Activated naive CD4-positive, alpha-beta T cell treated with anti-CD3 and anti-CD28 coated beads, Interleukin-2, amount 50 U/mL, for 72 hours (primary cell): ENCODE measurements around the gene MAGEA9B. TPM values are rescaled to one million over a fixed set of nuclear protein-coding genes. Genes with fewer than 3 reads are reported as not detected.
A peak's percentile ranks its signal among the peaks of the same experiment; 100 is the strongest.
"Not testable (repeated sequence)": the region's sequence is repeated elsewhere in the genome, so short reads cannot be mapped to it uniquely, and the experiment has no call there.

Source experiments
- ATAC-seq, 2 donors: fragments of 150-1000 bp; cut with Tn5 transposase; 2 replicates each; pipeline ENCODE4 v1.10.0; 2021; ENCODE audit warnings: mild to moderate bottlenecking in 2 of 2, moderate library complexity in 2 of 2
- DNase-seq, 2 donors: peaks; one replicate each; pipeline ENCODE4 v3.0.0; 2021 to 2022; ENCODE audit warnings: low spot score in 2 of 2
- H3K27ac Mint-ChIP-seq, 2 donors: one replicate each; pipeline ENCODE4 v1.8.0; 2022; ENCODE audit warnings: mild to moderate bottlenecking in 2 of 2, mixed read lengths in 2 of 2
- H3K36me3 Mint-ChIP-seq, 2 donors: one replicate each; pipeline ENCODE4 v1.8.0; 2022; ENCODE audit warnings: mixed read lengths in 2 of 2
- H3K9me3 Mint-ChIP-seq, 2 donors: one replicate each; pipeline ENCODE4 v1.8.0; 2022; ENCODE audit warnings: mixed read lengths in 2 of 2
- total RNA-seq, 2 donors: library from RNA; stranded (reverse); gene quantifications; one replicate each; pipeline ENCODE4 v1.2.3, GENCODE V29; 2022

MAGEA9B gene
- total RNA-seq, 2 donors from 2014 or later = not detected

DNA sequence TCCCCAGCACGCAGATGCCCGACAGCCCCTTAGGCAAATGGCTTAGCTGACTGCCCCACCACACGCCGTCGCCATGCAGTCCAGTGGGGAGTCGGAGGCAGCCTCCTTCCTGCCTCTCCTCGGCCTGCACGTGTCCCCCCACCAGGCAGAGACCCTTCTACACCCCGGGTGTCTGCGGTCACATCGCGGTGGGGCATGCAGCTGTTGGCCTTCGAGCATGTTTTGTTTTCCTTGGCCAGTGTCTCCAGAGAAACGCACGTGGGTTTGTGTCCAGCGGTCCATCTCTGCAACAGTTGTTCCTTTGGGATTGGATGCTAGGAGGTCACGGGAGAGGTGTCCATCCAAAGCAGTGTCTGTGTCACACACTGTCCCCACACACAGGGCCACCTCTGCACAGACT lies 8.0 kb upstream of the MAGEA9B start, which contains the start of gene HSFX2:
Gene HSFX2 (minus strand): TSS at position 101 of the 400 bp plus-strand sequence. CDS start 614 bp downstream, outside the sequence.
- not testable (repeated sequence) for DNase-seq, H3K36me3 Mint-ChIP-seq, ATAC-seq, H3K27ac Mint-ChIP-seq, H3K9me3 Mint-ChIP-seq

DNA sequence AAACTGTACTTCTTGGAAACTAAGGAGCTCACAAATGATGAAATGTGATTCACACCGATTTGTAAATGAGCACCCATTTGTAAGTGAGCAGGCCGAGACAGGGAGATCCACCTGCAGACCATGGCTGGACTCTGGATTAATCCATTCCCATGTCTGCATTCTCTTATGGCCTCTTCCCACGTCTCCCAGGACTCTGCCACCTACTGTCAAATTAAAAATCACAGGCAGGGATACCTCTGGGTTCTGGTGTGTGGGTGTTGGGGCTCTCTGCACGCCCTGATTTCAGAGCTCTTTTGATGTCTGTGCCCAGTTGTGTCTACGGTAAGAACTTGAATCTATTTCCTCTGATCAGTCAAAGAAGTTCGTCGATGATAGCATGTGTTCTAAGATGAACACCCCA lies 3.7 kb upstream of the MAGEA9B start:
- not testable (repeated sequence) for ATAC-seq, DNase-seq, H3K27ac Mint-ChIP-seq, H3K36me3 Mint-ChIP-seq, H3K9me3 Mint-ChIP-seq

GRCh38 chrX:149585631-149586030 lies 1.6 kb downstream of the MAGEA9B start:
- not testable (repeated sequence) for ATAC-seq, H3K27ac Mint-ChIP-seq

DNA sequence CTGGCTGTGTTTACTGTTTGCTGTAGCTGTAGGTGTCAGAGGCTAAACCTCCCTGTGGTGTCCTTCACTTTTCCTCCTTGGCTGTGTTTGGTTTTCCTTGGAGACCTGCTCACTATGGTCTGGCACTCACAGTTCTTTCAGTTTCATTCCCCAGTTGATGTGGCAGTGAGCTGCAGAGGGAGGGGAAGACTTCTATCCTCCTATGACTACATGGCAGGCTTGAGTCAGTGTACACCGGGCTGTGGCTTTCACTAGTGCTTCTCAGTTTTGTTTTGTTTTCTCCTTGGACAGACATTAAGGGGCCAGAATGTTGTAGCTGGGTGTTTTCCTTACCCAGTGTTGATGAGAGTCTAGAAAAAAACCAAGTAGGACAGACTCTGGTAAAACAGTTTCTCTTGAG lies 13.8 kb downstream of the MAGEA9B start:
- not testable (repeated sequence) for DNase-seq, H3K9me3 Mint-ChIP-seq, H3K27ac Mint-ChIP-seq, H3K36me3 Mint-ChIP-seq
- ATAC-seq = peak; percentile 96 to 98

More at GRCh38 chrX:149585631-149586030, 1.6 kb downstream of the MAGEA9B start:
- H3K9me3 Mint-ChIP-seq, DNase-seq, H3K36me3 Mint-ChIP-seq: not testable (repeated sequence)

- Mint-ChIP-seq H3K9me3 (no peaks in the 10 kb centered on the region), H3K36me3 (no peaks in the 10 kb centered on the region), H3K27ac (peak overlapping the region in 1 of 2 donors; percentile 82)
- DNase-seq (no peak), ATAC-seq (peak in 1 of 2 donors; percentile 20)
Measured at GRCh38 chrX:149572743-149573142, 14.5 kb downstream of the MAGEA9B start.

GRCh38 chrX:149571770-149572169 lies 15.5 kb downstream of the MAGEA9B start:
- Mint-ChIP-seq H3K36me3 (no peaks in the 10 kb centered on the region), H3K27ac (no peak overlapping the region), H3K9me3 (no peaks in the 10 kb centered on the region)
- ATAC-seq (no peak), DNase-seq (no peak)

DNA sequence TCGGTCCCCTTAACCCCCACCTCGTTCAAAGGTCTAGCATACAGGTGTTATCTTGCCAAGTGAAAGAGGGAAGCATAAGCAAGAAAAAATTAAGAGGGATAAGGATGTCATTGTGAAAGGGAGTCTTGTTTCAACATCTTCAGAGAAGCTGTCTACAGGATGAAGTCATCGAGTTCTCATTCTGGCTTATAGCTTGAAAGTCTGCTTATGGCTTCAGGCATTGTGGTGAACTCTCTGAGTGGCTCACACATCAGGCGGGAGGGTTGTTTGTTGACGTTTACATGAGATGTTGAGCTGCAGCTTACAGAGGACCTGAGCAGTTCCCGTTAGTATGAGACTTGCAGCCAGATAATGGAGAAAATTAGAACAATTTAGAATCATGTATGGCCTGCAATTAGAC lies 16.6 kb downstream of the MAGEA9B start:
- no peaks in the 10 kb centered on the region for H3K9me3 Mint-ChIP-seq
- no peak for DNase-seq

GRCh38 chrX:149569770-149570169 lies 17.5 kb downstream of the MAGEA9B start:
- H3K36me3 Mint-ChIP-seq = no peaks in the 10 kb centered on the region
- ATAC-seq = peak in 1 of 2 donors; percentile 49
- no peak overlapping the region for H3K27ac Mint-ChIP-seq
- DNase-seq = no peak
- H3K9me3 Mint-ChIP-seq = no peaks in the 10 kb centered on the region

More for the DNA sequence above, 16.6 kb downstream of the MAGEA9B start:
- Mint-ChIP-seq H3K36me3 (no peaks in the 10 kb centered on the region), H3K27ac (no peak overlapping the region)
- ATAC-seq = no peak

GRCh38 chrX:149568701-149569296 lies 18.5 kb downstream of the MAGEA9B start:
- DNase-seq = no peak

DNA sequence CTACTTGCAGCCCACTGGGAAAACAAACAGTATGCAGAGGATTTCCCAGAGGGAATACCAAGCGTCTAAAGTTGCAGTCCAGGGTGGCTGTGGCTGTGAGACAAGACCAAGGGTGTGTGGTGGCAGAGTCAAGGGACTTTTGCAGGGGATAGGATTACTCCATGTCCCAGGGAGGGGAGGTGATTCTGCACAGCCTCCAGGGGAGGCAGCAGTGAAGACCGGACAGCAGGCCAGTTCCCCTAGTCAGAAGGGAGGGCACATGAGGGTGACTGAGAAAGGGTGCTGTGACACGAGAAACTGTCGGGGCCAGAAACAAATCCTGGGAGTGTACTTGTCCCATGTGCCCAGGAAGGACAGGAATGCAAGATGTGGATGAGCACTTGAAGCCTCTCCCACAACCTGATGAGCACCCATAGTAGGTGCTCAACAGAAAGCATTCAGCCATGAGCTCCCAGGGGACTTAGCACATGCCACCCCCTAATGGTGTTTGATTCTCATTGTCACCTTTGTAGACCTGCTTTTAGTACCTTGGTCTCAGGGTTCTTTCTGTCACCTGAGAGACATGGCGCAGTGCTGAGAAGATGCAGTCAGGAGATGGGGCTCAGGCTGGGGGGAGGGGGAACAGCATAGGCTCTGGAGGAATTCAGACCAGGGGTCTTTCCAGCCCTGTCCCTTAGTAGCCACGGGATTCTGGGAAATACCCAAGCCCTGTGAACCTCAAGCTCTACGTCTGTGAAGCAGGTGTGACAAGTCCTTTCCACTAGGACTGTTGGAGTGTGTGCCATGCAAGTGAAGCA lies 19.4 kb downstream of the MAGEA9B start:
- H3K36me3 Mint-ChIP-seq = no peaks in the 10 kb centered on the region
- no peaks in the 10 kb centered on the region for H3K9me3 Mint-ChIP-seq
- DNase-seq = no peak
- no peak overlapping the region for H3K27ac Mint-ChIP-seq
- no peak for ATAC-seq

More at GRCh38 chrX:149568701-149569296, 18.5 kb downstream of the MAGEA9B start:
- H3K27ac Mint-ChIP-seq = peak overlapping the region in 1 of 2 donors; percentile 65
- H3K9me3 Mint-ChIP-seq = no peaks in the 10 kb centered on the region
- ATAC-seq = no peak
- H3K36me3 Mint-ChIP-seq = no peaks in the 10 kb centered on the region

DNA sequence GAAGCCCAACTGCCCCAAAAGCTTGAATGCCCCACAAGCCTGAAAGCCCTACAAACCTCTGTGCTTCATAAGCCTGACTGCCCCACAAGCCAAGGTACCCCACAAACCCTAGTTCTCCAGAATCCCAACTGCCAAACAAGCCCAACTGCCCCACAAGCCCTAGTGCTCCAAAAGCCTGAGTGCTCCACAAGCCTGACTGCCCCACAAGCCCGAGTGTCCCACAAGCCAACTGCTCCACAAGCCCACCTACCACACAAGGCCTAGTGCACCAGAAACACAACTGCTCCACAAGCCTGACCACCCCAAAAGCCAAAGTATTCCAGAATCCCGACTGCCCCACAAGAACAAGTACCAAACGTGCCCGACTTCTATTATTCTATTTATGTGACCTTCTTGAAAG lies 23.9 kb downstream of the MAGEA9B start:
- H3K36me3 Mint-ChIP-seq = no peaks in the 10 kb centered on the region
- H3K27ac Mint-ChIP-seq = no peak overlapping the region
- H3K9me3 Mint-ChIP-seq = no peaks in the 10 kb centered on the region
- ATAC-seq (no peak), DNase-seq (no peak)

DNA sequence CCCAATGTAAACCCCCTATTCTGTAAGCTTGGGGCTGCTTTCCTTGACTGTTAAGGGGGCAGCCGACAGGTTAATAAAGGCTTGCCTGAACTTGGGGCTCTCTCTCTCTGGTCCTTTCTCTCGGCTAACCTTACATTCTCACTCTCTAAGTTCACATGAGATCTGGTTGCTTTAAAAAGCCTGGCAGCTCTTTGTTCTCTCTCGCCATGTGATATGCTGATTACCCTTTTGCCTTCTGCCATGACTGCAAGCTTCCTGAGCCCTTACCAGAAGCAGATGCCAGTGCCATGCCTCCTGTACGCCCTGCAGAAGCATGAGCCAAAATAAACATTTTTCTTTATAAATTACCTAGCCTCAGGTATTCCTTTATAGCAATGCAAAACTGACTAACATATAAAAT lies 32.0 kb downstream of the MAGEA9B start:
- H3K9me3 Mint-ChIP-seq, H3K27ac Mint-ChIP-seq, ATAC-seq, DNase-seq, H3K36me3 Mint-ChIP-seq: not testable (repeated sequence)

DNA sequence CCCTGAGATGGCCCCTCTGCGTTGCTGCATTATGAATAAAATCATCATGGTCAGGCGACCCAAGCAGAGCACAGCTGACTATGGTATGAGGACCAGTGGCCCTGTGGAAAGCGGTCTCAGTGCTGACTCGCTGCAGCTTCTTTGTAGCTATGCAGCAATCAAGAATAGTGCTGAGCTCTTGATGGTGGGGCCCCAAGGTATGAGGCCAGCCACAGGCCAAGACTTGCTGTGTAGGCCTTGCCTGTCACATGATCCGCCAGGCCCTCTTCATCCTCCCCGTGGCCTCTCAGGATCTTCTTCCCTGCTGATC lies 35.4 kb downstream of the MAGEA9B start:
- H3K27ac Mint-ChIP-seq, DNase-seq, H3K36me3 Mint-ChIP-seq, H3K9me3 Mint-ChIP-seq: not testable (repeated sequence)
- ATAC-seq = peak in 1 of 2 donors; percentile 62

GRCh38 chrX:149551245-149551938 lies 35.9 kb downstream of the MAGEA9B start:
- DNase-seq, H3K9me3 Mint-ChIP-seq, H3K36me3 Mint-ChIP-seq, H3K27ac Mint-ChIP-seq: not testable (repeated sequence)
- peak; percentile 43 to 79 for ATAC-seq

- not testable (repeated sequence) for H3K36me3 Mint-ChIP-seq, DNase-seq, H3K27ac Mint-ChIP-seq, H3K9me3 Mint-ChIP-seq
- peak in 1 of 2 donors; percentile 31 for ATAC-seq
Measured at GRCh38 chrX:149550454-149550853, 36.8 kb downstream of the MAGEA9B start.

- H3K36me3 Mint-ChIP-seq, H3K27ac Mint-ChIP-seq, ATAC-seq, H3K9me3 Mint-ChIP-seq, DNase-seq: not testable (repeated sequence)
Measured at GRCh38 chrX:149549701-149550100, 37.6 kb downstream of the MAGEA9B start, which contains the start of gene HSFX3. Gene HSFX3 (minus strand): TSS chrX:149549924. CDS start chrX:149549852, 72 bp downstream.

- H3K9me3 Mint-ChIP-seq, H3K27ac Mint-ChIP-seq, H3K36me3 Mint-ChIP-seq, DNase-seq, ATAC-seq: not testable (repeated sequence)
Measured at GRCh38 chrX:149547782-149548181, 39.5 kb downstream of the MAGEA9B start.
